Heart left ventricle (tissue), 16 donors: ENCODE data around the gene SMAD9. TPM values are rescaled to one million over a fixed set of nuclear protein-coding genes. Genes with fewer than 3 reads are reported as not detected.

Experiments
- ATAC-seq, 4 donors: fragments of 200-7000 bp; cut with Tn5 transposase; one replicate each; pipeline ENCODE4 v1.9.1; 2020 to 2022; ENCODE audit warnings: moderate library complexity in 4 of 4, mild to moderate bottlenecking in 3 of 4, moderate number of reproducible peaks in 1 of 4
- DNase-seq, 5 donors: peaks; one replicate each; pipeline ENCODE4 v3.0.0-alpha.2; 2020
- H3K27ac ChIP-seq, 12 donors: fragments of 200-600 bp; sonication (generic) in 4 of 12; one replicate each; pipeline versions ENCODE4 v1.5.0 to v1.8.0; 2016 to 2022; ENCODE audit warnings: mild to moderate bottlenecking in 2 of 12
- H3K27me3 ChIP-seq, 9 donors: fragments of 200-600 bp; sonication (generic) in 2 of 9; one replicate each; pipeline versions ENCODE4 v1.5.1 to v1.8.0; 2016 to 2022; ENCODE audit warnings: mild to moderate bottlenecking in 3 of 9
- H3K36me3 ChIP-seq, 9 donors: fragments of 200-600 bp; sonication (generic) in 2 of 9; one replicate each; pipeline versions ENCODE4 v1.5.0 to v1.8.0; 2018 to 2022; ENCODE audit warnings: mild to moderate bottlenecking in 2 of 9
- H3K4me1 ChIP-seq, 12 donors: fragments of 200-600 bp; sonication (generic) in 4 of 12; one replicate each; pipeline versions ENCODE4 v1.5.0 to v1.8.0; 2016 to 2022; ENCODE audit warnings: mild to moderate bottlenecking in 3 of 12
- H3K4me3 ChIP-seq, 12 donors: fragments of 200-600 bp; sonication (generic) in 4 of 12; one replicate each; pipeline versions ENCODE4 v1.5.0 to v1.8.0; 2017 to 2022; ENCODE audit warnings: mild to moderate bottlenecking in 9 of 12, moderate library complexity in 4 of 12
- H3K9me3 ChIP-seq, 12 donors: fragments of 200-600 bp; sonication (generic) in 4 of 12; one replicate each; pipeline versions ENCODE4 v1.5.0 to v1.8.0; 2016 to 2022; ENCODE audit warnings: mild to moderate bottlenecking in 1 of 12
- CTCF ChIP-seq, 12 donors: fragments of 200-600 bp; sonication (generic) in 4 of 12; IDR thresholded peaks; one replicate each; pipeline versions ENCODE4 v1.5.0 to v1.8.0; 2018 to 2022; ENCODE audit warnings: antibody characterized with exemption in 12 of 12, mild to moderate bottlenecking in 5 of 12
- POLR2A ChIP-seq, 2 donors: fragments of 450-650 bp; IDR thresholded peaks; one replicate each; pipeline ENCODE4 v1.6.1; 2017; ENCODE audit warnings: antibody characterized with exemption in 2 of 2, mild to moderate bottlenecking in 2 of 2, moderate library complexity in 2 of 2
- WGBS, 4 donors: extraction: QIAGEN DNeasy Blood & Tissue Kit in 2 of 4; methylation state at CpG; one replicate each; pipeline versions ENCODE4 v1.1.5 to v1.1.7; 2013 to 2018; 5-methylcytosine and 5-hydroxymethylcytosine counted together
- intact Hi-C, 10 donors: fragments of 100-400 bp; cut with DNase I; formaldehyde crosslinking; loops; one replicate each; pipeline versions ENCODE4 v1.11.1 to v1.14.2; 2022
- polyA plus RNA-seq, 2 donors: library from polyadenylated mRNA; stranded (reverse); fragments of 200-250 nt; gene quantifications; one replicate each; pipeline ENCODE4 v1.2.3, GENCODE V29; 2013
- total RNA-seq, 9 donors: library from RNA; depleted of rRNA in 2 of 9; stranded (reverse); fragments of >200 nt in 2 of 9; fragmentation: NEBNext Ultra II Directional in 3 of 9; extraction: Animal tissue kit (Norgen Biotek cat#: 25700) in 3 of 9; gene quantifications; one replicate each; pipeline versions ENCODE4 v1.1.0 to v1.2.4, GENCODE V29; 2016 to 2023
- donor health status: ischemic (EF 13 %, LVEDD 7.1; RV severe dilation, severe dysfunction).
- donor health status: healthy with polysubstance abuse.
- donor health status: DM: no; HTN: yes; CAD: no.
- donor health status: DM: no; HTN: no; CAD: no.
- donor health status: ischemic (EF 25% LVEDD 6.9; RV normal size, moderate dysfunction).
- donor health status: ischemic (EF 25% LVEDD 5.7; RV mildly dilated, moderate dysfunction).
- donor health status: healthy.
- donor health status: DM: yes; HTN: yes; CAD: no.
- donor health status: ischemic (EF 35%, LVEDD 5.7; RV mildly dilated, moderate dysfunction).
- donor health status: nonischemic (EF 11% LVEDD 7.7; RV severe dilation, severe dysfunction).
- donor health status: DM: yes; HTN: yes; CAD: no.
- donor health status: PGD.
- donor health status: ischemic (EF 29% LVEDD 5.4; RV normal size, mild dysfunction).
- donor health status: nonischemic (EF 23%, LVEDD 6.1; RV moderate dilation, normal function).

SMAD9 gene
- total and polyA plus RNA-seq, 11 donors, result 0.91 to 10.4 (median 4.6) TPM

- Histone ChIP-seq H3K27me3 (no peaks in the 10 kb centered on the region), H3K4me1 (peaks cover 0 to 6% (median 0%) of the 10 kb centered on the region in 12 donors), H3K4me3 (no peak overlapping the region), H3K9me3 (peaks cover 0 to 21% (median 5%) of the 10 kb centered on the region in 12 donors), H3K27ac (no peak overlapping the region), H3K36me3 (no peaks in the 10 kb centered on the region)
- intact Hi-C loops, result no loop called here
- ATAC-seq, result no peak
- no peak for TF ChIP-seq CTCF (IDR thresholded peaks at IDR 0.05)
- no peak for TF ChIP-seq POLR2A (IDR thresholded peaks at IDR 0.05)
- no peak for DNase-seq
These were observed 22.9 kb downstream of the SMAD9 start for GRCh38 chr13:36897054-36897616.

- intact Hi-C loops, result no loop called here
- 68 to 78% (median 71%) methylated on average over 2 of the region's 2 CpGs for WGBS, 4 donors
- no peaks in the 10 kb centered on the region for H3K9me3 ChIP-seq
- ATAC-seq (no peak), DNase-seq (no peak)
- TF ChIP-seq POLR2A (IDR thresholded peaks at IDR 0.05), result no peak
- TF ChIP-seq CTCF (IDR thresholded peaks at IDR 0.05), result no peak
- H3K4me3 ChIP-seq, result no peak overlapping the region
- no peaks in the 10 kb centered on the region for H3K36me3 ChIP-seq
- peaks cover 0 to 23% (median 0%) of the 10 kb centered on the region in 12 donors for H3K4me1 ChIP-seq
- no peak overlapping the region for H3K27ac ChIP-seq
- H3K27me3 ChIP-seq, result no peaks in the 10 kb centered on the region
These were observed 28.3 kb downstream of the SMAD9 start for GRCh38 chr13:36891752-36892151.

- H3K27me3 ChIP-seq, result no peaks in the 10 kb centered on the region
These were observed 31.4 kb downstream of the SMAD9 start for GRCh38 chr13:36888645-36889044.

More at GRCh38 chr13:36888645-36889044, 31.4 kb downstream of the SMAD9 start:
- WGBS, 4 donors, result 55 to 68% (median 63%) methylated on average over 3 of the region's 3 CpGs
- ATAC-seq (peak in 1 of 4 donors; percentile 34), DNase-seq (no peak)
- H3K4me3 ChIP-seq, result no peak overlapping the region
- no peaks in the 10 kb centered on the region for H3K36me3 ChIP-seq
- intact Hi-C loops, result no loop called here
- TF ChIP-seq POLR2A (IDR thresholded peaks at IDR 0.05) (no peak), CTCF (IDR thresholded peaks at IDR 0.05) (no peak)
- no peak overlapping the region for H3K27ac ChIP-seq
- H3K9me3 ChIP-seq, result no peaks in the 10 kb centered on the region
- peaks cover 0 to 23% (median 0%) of the 10 kb centered on the region in 12 donors for H3K4me1 ChIP-seq
